Astrocyte (in vitro differentiated cells and primary cell): ENCODE data around the gene DTX2.

Experiments
- CTCF ChIP-seq: IDR thresholded peaks from 2 replicates; pipeline ENCODE4 v1.5.1; 2011; ENCODE audit warnings: low read depth, mild to moderate bottlenecking, inconsistent platforms, low read length, moderate library complexity; ENCODE audit not compliant: insufficient read depth
- EZH2 ChIP-seq: IDR thresholded peaks from 2 replicates; pipeline ENCODE4 v1.6.1; 2012; ENCODE audit warnings: mild to moderate bottlenecking, low read length, inconsistent platforms; ENCODE audit not compliant: insufficient read depth

GRCh38 chr7:76426246-76426645 is 35.3 kb upstream of the DTX2 start:
- TF ChIP-seq CTCF = no peak
- no peak for TF ChIP-seq EZH2
